T-helper 2 cell treated with Interferon-gamma antibody and Interleukin-4, amounts not matched to agents 100 ng/mL and 5 ng/mL, for 36 hours (primary cell): Measurements from ENCODE around the gene MRC2. TPM values are rescaled to one million over a fixed set of nuclear protein-coding genes. Genes with fewer than 3 reads are reported as not detected.

Experiments used
- intact Hi-C: fragments of 100-400 bp; cut with micrococcal nuclease; formaldehyde crosslinking; loops from one replicate; pipeline ENCODE4 v1.15.1; 2023
- total RNA-seq: library from RNA; stranded (reverse); gene quantifications from 2 replicates; pipeline ENCODE4 v1.2.3, GENCODE V29; 2022

Gene MRC2
- total RNA-seq, 1 donor from 2014 or later, result 0.70 TPM

DNA sequence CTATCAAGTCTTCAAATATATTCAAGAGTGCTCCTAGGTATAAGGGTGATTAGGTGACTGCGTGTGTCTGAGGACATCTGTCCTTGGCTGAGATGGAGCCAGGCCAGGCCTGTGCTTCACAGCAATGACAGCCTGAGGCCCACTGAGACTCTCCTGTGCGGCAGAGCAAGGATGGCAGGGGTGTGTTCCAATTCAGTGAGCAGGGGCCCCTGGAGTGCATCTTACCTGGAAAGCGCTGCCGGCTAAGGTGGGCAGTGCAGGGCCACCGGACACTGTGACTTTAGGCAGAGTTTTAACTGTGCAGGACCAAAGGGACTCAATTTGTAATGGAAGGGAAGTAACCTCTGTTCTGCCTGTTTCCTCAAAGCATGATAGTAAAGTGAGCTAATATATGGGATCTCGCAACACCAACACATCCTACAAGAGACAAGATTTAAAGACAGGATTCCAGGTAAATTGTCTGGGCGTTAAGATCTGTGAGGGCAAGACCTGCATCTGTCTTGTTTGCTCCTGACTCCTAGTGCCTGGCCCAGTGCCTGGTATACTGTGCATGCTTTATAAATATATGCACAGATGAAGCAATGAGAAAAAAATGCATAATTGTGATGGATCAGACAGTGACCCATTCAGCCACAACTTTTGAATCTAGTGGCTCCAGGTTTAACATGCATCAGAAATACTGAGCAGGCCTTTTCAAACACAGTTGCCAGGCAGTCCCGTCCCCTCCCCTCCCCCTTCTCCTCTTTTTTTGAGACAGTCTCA lies 86.7 kb downstream of the MRC2 start:
- intact Hi-C loops, result no loop called here

DNA sequence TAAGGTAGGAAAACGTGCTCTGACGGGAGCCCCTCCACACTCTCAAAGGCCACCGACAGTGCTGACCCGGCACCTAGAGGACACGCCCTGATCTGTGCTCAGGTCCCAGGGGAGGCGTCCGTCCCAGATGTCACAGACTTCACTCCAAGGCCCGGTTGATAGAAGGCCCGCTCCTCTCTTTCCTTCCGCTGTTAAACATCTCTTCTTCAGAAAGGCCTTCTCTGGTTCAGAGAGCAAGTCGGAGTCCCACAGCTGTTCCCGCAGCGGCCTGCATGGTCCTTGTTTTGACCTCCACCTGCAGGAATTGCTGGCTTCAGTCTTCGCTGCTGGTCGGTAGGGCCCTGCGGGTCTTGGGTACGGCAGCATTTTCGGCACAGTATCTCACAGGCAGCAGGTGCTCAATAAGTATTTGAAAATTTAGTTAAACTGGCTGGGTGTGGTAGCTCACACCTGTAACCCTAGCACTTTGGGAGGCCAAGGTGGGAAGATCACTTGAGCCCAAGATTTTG lies 88.5 kb downstream of the MRC2 start:
- intact Hi-C loops, result no loop called here

DNA sequence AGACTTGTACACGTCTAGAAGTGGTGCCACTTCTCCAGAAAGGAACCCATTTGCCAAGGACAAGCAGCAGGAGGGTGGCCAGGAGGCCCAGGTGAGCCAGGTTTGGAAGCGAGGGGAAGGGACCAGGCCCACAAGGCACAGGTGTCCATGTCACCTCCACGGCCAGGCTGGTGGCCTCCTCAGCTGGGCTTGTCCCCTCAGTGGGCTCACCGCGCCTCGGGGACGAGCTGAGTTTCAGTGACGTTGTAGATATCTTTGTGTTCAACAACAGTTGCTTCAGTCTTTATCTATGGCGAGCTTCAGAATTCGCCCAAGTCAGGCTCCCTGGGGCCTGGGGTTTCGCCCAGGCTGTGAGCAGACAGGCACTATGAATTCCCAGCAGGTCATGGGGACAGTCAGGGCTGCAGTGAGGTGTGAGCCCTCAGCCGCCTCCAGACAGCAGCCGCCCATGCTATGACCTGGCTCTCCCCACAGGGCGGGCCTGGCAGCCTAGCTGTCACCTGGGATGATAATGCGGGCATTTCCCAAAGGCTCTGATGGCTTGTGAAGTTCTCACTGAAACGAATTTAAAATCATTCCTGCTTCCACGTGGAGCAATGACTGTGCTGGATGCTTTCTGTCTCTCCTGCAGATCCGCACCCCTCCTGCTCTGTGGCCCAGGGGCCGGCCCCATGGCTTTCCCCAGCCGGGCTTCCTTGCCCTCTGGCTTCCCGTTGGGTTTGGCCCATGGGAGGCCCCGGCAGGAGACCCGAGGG lies 89.5 kb downstream of the MRC2 start:
- intact Hi-C loops, result no loop called here

DNA sequence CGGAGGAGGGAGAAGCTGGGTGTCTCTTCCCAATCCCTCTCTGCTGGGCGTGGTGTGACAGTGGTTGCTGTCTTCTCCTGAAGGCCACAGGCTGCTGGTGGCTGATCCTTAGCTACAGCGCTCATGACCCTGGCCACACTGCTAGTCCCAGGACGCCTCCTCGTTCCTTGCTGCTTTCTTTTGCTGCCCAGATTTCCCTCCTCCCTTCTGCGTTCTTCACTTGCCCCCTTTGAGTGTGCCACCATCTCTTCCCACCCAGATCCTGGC lies 90.1 kb downstream of the MRC2 start:
- intact Hi-C loops, result no loop called here

DNA sequence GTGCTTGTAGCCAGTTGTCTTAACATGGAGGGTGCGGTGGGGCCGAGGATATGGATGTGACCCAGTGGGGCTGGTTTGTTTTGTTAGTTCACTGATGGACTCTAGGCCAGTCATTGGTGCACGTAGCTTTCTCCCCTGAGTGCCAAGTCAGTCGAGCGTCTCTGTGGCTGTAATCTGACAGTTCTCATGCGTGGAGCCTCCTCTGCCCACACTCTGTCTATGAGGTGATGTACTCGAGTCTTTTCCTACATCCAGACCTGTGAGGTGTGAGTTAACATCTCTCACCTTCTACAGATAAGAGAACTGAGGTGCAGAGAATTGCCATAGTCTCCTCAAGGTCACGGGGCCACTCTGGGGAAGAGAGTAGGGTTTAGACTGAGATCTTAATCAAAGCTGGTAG lies 90.4 kb downstream of the MRC2 start:
- intact Hi-C loops, result no loop called here

DNA sequence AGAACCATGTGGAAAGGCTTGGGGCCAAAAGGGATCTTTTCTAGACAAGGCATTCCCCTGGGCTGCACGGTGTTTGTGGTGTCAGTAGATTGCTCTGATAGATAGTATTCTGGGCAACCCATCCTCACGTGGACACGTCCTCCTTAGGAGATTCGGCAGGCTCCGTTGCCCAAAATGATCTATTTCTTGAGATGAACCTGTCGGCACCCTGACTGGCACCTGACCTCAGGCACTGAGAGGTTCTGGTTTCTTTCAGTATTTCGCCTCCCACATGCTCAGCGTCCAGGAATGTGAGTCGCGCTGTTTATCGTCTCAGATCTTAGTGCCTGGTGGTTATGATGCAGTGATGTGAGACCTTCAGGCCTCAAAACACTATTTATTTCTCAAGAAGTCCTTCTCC lies 91.0 kb downstream of the MRC2 start:
- intact Hi-C loops, result no loop called here

DNA sequence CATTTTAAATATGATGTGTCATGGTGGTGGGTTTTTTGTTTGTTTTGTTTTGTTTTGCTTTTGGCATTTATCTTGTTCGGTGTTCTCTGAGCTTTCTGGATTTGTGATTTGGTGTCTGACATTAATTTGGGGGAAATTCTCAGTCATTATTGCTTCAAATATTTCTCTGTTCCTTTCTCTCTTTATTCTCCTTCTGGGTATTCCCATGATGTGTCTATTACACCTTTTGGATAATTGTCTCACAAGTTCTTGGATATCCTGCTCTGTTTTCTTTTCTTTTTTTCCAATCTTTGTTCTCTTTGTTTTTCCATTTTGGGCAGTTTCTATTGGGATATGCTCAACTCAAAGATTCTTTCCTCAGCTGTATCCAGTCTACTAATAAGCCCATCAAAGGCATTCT lies 92.1 kb downstream of the MRC2 start:
- intact Hi-C loops, result no loop called here

DNA sequence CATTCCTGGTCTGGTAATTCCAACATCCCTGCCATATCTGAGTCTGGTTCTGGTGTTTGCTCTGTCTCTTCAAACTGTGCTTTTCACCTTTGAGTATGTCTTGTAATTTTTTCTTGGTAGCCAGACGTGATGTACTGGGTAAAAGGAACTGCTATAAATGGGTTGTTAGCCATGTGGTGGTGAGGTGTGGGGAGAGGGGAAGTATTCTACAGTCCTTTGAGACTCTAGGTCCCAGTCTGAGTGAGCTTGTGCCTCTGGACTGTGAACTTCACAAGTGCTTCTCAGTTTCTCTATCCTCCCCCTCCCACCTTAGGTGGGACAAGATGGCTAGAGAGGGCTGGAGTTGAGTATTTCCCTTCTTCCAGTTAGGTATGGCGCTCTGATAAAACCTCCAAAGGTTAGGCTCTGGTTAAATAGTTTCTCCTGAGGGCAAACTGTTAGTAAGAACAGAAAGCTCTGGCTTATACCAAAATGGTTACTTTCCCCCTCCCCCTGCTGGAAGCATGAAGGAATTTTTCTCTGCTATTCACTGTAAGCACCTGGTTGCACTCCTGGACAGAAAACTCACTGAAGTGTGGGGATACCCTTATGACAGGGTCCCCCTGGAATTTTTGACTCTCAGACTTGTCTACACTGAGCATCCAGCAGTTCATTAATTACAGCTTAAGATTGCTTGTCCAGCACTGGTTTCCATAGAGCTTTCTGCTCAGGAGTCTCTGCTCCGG lies 92.8 kb downstream of the MRC2 start:
- intact Hi-C loops, result loop anchor here (5.0 kb wide), 1 partner anchor 247 kb away; the partner anchor contains the start of gene TANC2

DNA sequence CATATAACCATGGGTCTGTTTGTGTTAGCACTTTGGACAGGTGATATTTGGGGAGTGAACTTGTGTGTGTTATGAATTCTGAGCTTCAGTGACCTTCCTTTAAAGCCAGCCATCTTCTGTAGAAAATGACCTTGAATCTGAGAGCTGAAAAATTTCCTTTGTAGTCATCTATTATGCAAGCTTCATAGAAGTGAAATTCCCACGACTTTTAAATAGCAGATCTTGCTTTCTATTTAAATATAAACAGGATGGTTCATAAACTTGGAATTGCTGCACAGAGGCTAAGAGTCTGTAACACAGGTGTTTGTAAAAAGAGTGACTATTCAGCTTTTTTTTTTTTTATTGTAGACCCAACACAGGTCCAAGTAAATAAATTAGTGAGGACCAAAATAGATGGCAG lies 95.2 kb downstream of the MRC2 start:
- intact Hi-C loops, result loop anchor here (5.0 kb wide), 1 partner anchor 245 kb away; the partner anchor contains the start of gene TANC2

DNA sequence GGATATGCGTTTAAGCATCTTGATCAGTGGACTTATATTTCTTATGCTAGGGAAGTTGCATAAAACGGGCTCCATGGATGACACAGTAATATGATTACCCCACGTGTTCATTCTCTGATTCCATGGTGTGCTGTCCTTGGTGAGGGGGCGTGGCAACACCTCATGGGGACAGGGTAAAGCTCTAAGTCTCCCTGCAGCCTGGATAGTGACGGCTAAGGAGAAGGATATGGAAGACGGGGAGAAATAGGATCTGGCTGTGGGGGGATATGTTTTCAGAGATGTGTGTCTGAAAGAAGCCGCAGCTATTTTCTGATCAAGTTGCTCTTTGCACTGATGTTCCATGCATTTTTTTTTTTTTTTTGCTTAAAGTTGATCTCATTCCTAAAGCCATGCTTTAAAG lies 96.4 kb downstream of the MRC2 start:
- intact Hi-C loops, result loop anchor here (5.0 kb wide), 1 partner anchor 243 kb away; the partner anchor contains the start of gene TANC2

DNA sequence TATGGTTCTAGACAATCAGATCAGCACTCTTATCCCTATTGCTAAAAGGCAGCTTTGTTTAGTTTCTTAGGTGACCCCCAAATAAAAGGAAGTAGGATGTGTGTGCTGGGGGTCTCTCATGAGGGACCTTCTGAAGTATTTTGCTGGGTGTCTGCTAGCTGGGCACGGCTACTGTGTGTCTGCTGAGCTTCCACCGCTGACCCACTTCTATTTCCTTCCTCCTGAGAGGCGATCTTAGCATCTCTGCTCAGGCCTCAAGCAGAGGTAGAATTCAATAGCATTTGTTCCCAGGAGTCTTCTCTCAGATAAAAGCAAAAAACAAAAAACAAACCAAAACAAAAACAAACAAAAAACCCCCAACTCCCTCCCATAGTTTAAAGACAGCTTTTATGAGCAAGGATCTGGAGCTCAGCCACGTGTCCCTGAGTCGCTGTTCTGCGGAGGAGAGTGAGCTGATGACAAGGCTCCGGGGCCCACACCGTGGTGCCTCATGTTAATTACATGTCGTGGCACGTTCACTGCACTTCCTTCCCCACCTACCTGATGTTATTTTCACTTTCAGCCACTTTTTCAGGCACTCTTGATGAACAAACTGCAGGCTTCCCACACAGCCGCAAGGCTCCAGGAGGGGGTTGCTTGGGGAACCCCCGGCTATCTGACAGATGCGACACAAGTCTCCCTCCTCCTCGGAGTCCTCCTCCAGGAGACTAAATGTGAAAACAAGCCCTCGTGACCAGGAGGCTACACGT lies 97.1 kb downstream of the MRC2 start:
- intact Hi-C loops, result loop anchor here (5.0 kb wide), 1 partner anchor 243 kb away; the partner anchor contains the start of gene TANC2

DNA sequence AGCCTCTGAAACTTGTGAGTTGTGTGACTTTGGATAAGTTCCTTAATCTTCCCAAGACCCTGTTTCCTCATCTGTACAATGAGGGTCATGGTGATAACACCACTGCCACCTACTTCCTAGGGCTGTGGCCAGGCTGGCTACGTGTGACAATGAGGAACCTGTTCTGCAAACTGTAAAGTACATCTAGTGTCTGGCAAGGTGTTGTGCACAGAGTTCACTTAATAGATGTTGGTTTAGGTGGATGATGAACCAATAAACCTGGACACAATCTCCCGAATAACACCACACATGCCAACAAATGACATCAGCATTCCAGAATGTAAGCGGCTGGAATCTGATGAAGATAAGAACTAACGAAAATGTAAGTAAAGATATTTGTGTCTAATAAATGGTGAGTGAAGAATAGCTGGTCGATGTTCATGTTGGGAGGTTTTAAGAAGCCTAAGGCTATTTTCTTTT lies 98.3 kb downstream of the MRC2 start:
- intact Hi-C loops, result no loop called here

DNA sequence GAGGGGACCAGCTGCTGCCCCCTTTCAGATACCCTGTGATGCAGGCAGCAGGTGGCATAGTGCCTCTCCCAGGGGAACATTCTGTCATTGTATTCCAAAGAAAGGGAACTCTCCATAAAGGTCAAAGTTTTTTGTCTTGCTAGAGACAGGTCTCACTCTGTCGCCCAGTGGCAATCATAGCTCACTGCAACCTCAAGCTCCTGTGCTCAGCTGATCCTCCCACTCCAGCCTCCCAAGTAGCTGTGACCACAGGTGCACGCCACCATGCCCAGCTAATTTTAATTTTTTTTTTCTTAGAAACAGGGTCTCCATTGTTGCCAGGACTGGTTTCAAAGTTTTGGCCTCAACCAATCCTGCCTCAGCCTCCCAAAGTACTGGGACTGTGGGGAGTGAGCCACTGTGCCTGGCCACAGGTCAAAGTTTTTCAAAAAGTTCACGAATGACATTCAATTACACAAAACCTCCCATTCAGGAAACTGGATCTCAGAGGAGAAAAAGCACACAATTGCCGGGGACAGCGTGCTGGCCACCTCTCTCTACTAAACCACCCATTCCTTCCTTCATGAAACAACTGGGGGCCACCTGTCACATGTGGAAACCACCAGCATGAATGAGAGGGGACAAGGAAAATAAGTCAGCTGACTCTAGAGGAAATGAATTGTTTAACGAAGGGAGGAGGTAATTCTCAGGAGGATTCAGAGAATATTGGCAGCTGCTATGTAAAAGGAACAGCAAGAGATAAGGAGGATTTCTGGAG lies 100.6 kb downstream of the MRC2 start:
- intact Hi-C loops, result no loop called here

DNA sequence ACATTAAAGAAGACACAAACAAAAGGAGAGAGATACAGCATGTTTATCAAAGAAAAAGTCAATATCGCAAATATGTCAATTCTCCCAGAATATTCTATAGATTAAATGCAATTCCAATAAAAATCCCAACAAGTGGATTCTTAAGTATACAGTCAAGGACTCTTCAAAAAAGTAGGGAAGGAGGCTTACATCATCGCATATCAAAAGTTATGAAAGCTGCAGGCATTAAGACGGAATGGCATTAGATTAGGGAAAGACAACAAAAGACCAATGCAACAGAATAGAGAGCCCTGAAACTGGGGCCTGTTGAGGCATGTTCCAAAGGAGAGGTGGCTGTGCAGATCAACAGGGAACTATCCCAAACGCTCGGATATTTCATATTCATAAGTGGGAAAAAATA lies 104.7 kb downstream of the MRC2 start:
- intact Hi-C loops, result no loop called here

DNA sequence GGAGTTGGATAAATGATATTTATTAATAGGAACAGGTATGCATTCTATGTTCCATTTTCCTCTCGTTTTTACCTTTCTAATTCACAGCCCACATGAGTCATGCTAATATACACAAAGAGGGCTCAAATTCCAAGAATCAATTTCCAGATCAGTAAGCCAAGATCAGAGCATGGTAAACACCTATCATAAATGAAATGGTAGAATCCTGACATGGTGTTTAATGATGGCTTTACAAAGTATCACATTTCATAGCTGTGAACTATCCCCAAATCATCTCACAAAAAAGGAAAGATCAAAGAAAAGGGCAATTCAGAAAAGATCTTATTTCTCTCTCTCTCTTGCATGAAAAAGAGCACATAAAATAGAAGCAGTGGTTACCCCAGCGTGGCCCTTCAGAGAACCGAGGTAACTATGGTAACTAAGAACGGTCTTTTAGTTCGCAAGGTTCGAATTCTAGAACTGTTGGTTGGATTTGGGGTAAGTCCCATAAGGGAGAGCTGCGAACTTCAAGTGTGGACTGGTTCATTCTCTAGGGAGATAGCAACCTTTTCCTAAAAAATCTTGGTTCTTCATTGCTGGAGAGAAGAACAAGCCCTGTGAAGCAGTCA lies 107.7 kb downstream of the MRC2 start:
- intact Hi-C loops, result no loop called here

DNA sequence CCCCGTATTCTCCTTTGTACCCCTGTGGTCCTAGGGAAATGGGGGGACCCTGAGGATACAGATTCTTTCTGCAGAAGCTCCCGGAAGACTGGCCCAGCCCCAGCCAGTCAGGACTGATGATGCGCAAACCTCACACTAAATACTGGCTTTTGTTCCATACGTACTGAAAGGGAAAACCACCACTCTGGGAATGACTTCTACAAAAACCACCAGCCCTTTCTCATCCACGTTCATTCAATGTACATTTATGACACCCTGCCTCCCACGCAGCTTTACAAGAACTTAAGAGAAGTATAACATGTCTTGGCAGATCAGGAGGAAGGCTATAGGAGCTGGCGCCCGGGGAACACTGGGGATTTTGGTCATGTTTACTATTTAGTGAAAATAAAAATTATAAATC lies 110.0 kb downstream of the MRC2 start:
- intact Hi-C loops, result no loop called here

DNA sequence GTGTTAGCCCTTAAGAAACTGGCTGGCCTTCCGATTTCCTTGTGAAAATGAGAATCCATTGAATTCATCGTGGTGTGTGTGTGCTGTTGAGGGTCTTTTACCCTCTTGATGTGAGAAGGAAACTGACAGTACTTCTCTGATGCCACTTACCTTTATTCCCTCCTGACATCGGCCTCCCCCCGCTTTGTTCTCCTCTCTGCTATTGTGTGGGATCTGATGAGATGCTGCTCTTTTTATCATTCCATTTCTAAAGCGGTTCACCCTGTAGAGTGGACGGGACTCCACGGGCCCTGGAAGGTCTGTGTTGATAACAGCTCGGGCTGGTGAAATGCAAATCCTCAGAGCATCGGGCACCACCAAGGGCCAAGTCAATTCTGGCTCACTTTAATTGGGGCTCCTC lies 110.8 kb downstream of the MRC2 start:
- intact Hi-C loops, result no loop called here

DNA sequence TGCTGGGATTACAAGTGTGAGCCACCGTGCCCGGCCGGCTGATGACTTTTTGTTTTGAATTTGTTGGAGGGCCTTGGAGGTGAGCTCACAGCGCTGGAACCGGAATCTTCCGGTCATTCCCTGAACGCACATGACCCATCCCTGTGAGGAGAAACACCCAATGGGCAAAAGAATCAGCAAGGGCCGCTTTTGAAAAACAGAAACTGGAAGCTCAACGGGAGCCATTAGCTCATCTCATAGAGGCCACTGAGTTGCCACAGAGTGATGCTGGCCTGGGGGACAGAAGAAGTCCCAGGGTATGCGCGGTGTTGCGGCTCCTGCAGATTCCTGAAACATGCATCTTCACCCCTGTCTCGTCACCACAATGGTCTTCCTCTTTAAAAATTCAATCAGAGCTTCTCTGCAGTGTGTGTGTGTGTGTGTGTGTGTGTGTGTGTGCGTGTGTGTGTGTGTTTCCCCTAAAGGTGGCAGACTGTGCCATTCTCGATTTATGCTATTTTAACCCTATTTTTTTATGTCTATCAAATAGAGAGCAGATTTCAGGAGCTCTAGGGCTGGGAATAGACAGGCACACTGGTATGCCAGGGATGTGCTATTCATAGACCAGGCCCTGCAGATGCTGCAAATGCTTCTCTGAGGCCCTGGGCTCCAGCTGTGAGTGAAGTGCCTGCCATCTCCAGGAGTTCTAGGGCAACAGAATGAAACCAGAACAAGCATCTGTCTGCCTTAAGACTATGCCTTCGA lies 112.3 kb downstream of the MRC2 start:
- intact Hi-C loops, result no loop called here

DNA sequence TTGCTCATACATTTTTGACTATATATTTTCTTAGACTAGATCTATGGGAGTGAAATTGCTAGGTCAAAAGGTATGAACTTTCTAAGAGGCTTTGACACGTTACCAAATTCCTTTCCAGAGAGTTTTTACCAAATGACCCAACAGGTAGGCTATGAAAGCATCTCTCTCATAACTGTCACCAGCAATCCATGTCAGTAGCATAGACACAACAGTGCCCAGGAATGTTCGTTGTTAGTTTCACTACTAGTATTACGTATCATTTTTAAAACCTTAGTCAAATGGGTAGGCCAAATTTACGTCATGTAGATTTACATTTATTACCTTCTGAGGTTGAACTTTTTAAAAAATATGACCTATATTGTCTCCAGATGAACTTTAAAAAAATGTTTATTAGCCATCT lies 113.8 kb downstream of the MRC2 start:
- intact Hi-C loops, result no loop called here
